K562 (cell line): ENCODE results near the gene PLCB3. TPM values are rescaled to one million over a fixed set of nuclear protein-coding genes. Genes with fewer than 3 reads are reported as not detected.

Experiments
- CHD7 ChIP-seq: fragments of 200-600 bp; sonication (generic); IDR thresholded peaks from one replicate; pipeline ENCODE4 v1.6.1; 2012; ENCODE audit warnings: mild to moderate bottlenecking, low read depth, low read length, inconsistent platforms
- MAFF ChIP-seq: IDR thresholded peaks from 2 replicates; pipeline ENCODE4 v1.6.1; 2012; ENCODE audit warnings: low read length, improper control_type of control experiment
- REST ChIP-seq, 2 experiments: fragments of 450-650 bp; formaldehyde crosslinking in 1 of 2; IDR thresholded peaks; 2 replicates each; pipeline versions ENCODE4 v1.4.0 to v1.6.1; 2014 to 2020; ENCODE audit warnings: mild to moderate bottlenecking in 2 of 2, borderline replicate concordance in 1 of 2, low read depth in 1 of 2
- polyA plus RNA-seq, 8 experiments: library from polyadenylated mRNA; depleted of rRNA in 4 of 8; stranded (reverse) in 5 of 8; unstranded in 3 of 8; fragments of >200 nt; fragmentation: Nextera tagmentation in 2 of 8; fragmentation: Illumina TruSeq in 1 of 8; extraction: Ambion mirVana in 2 of 8; extraction: Trizol in 1 of 8; gene quantifications; 2 replicates each; pipeline versions ENCODE4 v1.2.1 to v1.2.3, GENCODE V29; 2011 to 2014; ENCODE audit warnings: inconsistent platforms in 1 of 8, missing spikeins in 1 of 8
- total RNA-seq, 7 experiments: library from RNA; depleted of rRNA in 6 of 7; stranded (reverse); fragments of >200 nt in 6 of 7; fragmentation: Illumina TruSeq in 2 of 7; extraction: Trizol in 2 of 7; gene quantifications; 2 replicates each; pipeline versions ENCODE4 v1.2.1 to v1.2.3, GENCODE V29; 2011 to 2021; ENCODE audit warnings: low replicate concordance in 1 of 7

The PLCB3 gene
- total and polyA plus RNA-seq, 9 of the 15 experiments (the other 6 are each of a cell fraction or from before 2014, with no cell fraction given) = 0.31 to 44.8 (median 14.6) TPM

- TF ChIP-seq REST (IDR thresholded peaks at IDR 0.05; ENCODE audit: borderline replicate concordance) (no peak), REST (CRISPR knock-in tag; IDR thresholded peaks at IDR 0.05; ENCODE audit: low read depth) (no peak), CHD7 (no peak), MAFF (0 out of 2 replicates have a peak, but pooled peaks have one; percentile 8)
Measured at GRCh38 chr11:64269540-64270220, 18.4 kb downstream of the PLCB3 start (continued).
